ENCODE results near the gene PCF11.
A peak's percentile ranks its signal among the peaks of the same experiment; 100 is the strongest.

- TF ChIP-seq CTCF (IDR thresholded peaks at IDR 0.05) (no peak), POLR2A (IDR thresholded peaks at IDR 0.05) (peak; percentile 97 to 100)
Observed at GRCh38 chr11:83156996-83157593, at the start of gene PCF11.

All from thyroid gland (tissue), 4 donors.